Peyer's patch (tissue), 4 donors: Measurements from ENCODE around the gene LIF. TPM values are rescaled to one million over a fixed set of nuclear protein-coding genes. Genes with fewer than 3 reads are reported as not detected.
A peak's percentile ranks its signal among the peaks of the same experiment; 100 is the strongest.

Experiments
- DNase-seq, 3 donors: peaks; one replicate each; pipeline ENCODE4 v3.0.0-alpha.2; 2017 to 2019
- H3K27ac ChIP-seq, 4 donors: fragments of 200-600 bp; sonication (generic); one replicate each; pipeline ENCODE4 v1.5.1; 2016 to 2019
- H3K27me3 ChIP-seq, 2 donors: fragments of 200-600 bp; sonication (generic); one replicate each; pipeline ENCODE4 v1.5.1; 2019
- H3K36me3 ChIP-seq, 3 donors: fragments of 200-600 bp; sonication (generic); one replicate each; pipeline ENCODE4 v1.5.1; 2016 to 2019
- H3K4me1 ChIP-seq, 4 donors: fragments of 200-600 bp; sonication (generic); one replicate each; pipeline ENCODE4 v1.5.1; 2016 to 2019
- H3K4me3 ChIP-seq, 4 donors: fragments of 200-600 bp; sonication (generic); 1 replicate in 3 of 4; 2 replicates in 1 of 4; pipeline ENCODE4 v1.5.1; 2016 to 2019; ENCODE audit warnings: mild to moderate bottlenecking in 1 of 4
- H3K9me3 ChIP-seq, 4 donors: fragments of 200-600 bp; sonication (generic); one replicate each; pipeline ENCODE4 v1.5.1; 2016 to 2019; ENCODE audit warnings: mild to moderate bottlenecking in 1 of 4
- CTCF ChIP-seq, 6 experiments: fragments of 450-650 bp in 4 of 6; fragments of 200-600 bp in 2 of 6; sonication (generic) in 1 of 6; IDR thresholded peaks; one replicate each; pipeline ENCODE4 v1.5.1; 2017 to 2019; ENCODE audit warnings: antibody characterized with exemption in 6 of 6, mild to moderate bottlenecking in 3 of 6, moderate library complexity in 1 of 6
- POLR2A ChIP-seq, 2 donors: fragments of 450-650 bp; IDR thresholded peaks; one replicate each; pipeline ENCODE4 v1.5.1; 2017; ENCODE audit warnings: antibody characterized with exemption in 2 of 2, mild to moderate bottlenecking in 2 of 2, moderate library complexity in 2 of 2
- total RNA-seq, 4 donors: library from RNA; depleted of rRNA; stranded (reverse); fragments of >200 nt; gene quantifications; one replicate each; pipeline ENCODE4 v1.1.0, GENCODE V29; 2016

Gene LIF
- total RNA-seq, 4 donors from 2014 or later: 7.4 to 19.3 (median 10.6) TPM

GRCh38 chr22:30247974-30248373 is 1.4 kb upstream of the LIF start:
- Histone ChIP-seq H3K9me3 (no peaks in the 10 kb centered on the region), H3K4me3 (peak overlapping the region in 1 of 4 donors; percentile 62), H3K4me1 (peaks cover 2 to 50% (median 5%) of the 10 kb centered on the region in 4 donors), H3K36me3 (no peaks in the 10 kb centered on the region), H3K27me3 (no peaks in the 10 kb centered on the region), H3K27ac (peak overlapping the region in 3 of 4 donors; percentile 63 to 75 (median 72))
- DNase-seq: no peak
- TF ChIP-seq CTCF (IDR thresholded peaks at IDR 0.05) (no peak), POLR2A (IDR thresholded peaks at IDR 0.05) (no peak)

GRCh38 chr22:30247561-30247960 is 1.0 kb upstream of the LIF start:
- no peak for DNase-seq
- Histone ChIP-seq H3K4me3 (peak overlapping the region in 2 of 4 donors; percentile 62), H3K27ac (peak overlapping the region in 3 of 4 donors; percentile 63 to 75 (median 72)), H3K9me3 (no peaks in the 10 kb centered on the region), H3K4me1 (peaks cover 2 to 46% (median 5%) of the 10 kb centered on the region in 4 donors), H3K36me3 (no peaks in the 10 kb centered on the region), H3K27me3 (no peaks in the 10 kb centered on the region)
- TF ChIP-seq CTCF (IDR thresholded peaks at IDR 0.05) (no peak), POLR2A (IDR thresholded peaks at IDR 0.05) (no peak)

GRCh38 chr22:30246814-30247376 is 336 bp upstream of the LIF start:
- Histone ChIP-seq H3K4me3 (peak overlapping the region; percentile 38 to 62 (median 50)), H3K9me3 (no peaks in the 10 kb centered on the region), H3K27me3 (no peaks in the 10 kb centered on the region), H3K4me1 (peaks cover 2 to 39% (median 5%) of the 10 kb centered on the region in 4 donors), H3K36me3 (peaks cover 0 to 4% (median 0%) of the 10 kb centered on the region in 3 donors), H3K27ac (peak overlapping the region; percentile 27 to 75 (median 68))
- DNase-seq: peak in 2 of 3 donors; percentile 83 to 86
- peak in 1 of 6 experiments; percentile 33 for TF ChIP-seq CTCF (IDR thresholded peaks at IDR 0.05)
- TF ChIP-seq POLR2A (IDR thresholded peaks at IDR 0.05): no peak

GRCh38 chr22:30245181-30245984 is 1.2 kb downstream of the LIF start:
- Histone ChIP-seq H3K4me1 (peaks cover 2 to 38% (median 5%) of the 10 kb centered on the region in 4 donors), H3K9me3 (no peaks in the 10 kb centered on the region), H3K4me3 (peak overlapping the region; percentile 38 to 62 (median 50)), H3K27ac (peak overlapping the region; percentile 27 to 72 (median 56)), H3K36me3 (peaks cover 0 to 7% (median 0%) of the 10 kb centered on the region in 3 donors), H3K27me3 (no peaks in the 10 kb centered on the region)
- DNase-seq: no peak
- TF ChIP-seq POLR2A (IDR thresholded peaks at IDR 0.05) (no peak), CTCF (IDR thresholded peaks at IDR 0.05) (no peak)

DNA sequence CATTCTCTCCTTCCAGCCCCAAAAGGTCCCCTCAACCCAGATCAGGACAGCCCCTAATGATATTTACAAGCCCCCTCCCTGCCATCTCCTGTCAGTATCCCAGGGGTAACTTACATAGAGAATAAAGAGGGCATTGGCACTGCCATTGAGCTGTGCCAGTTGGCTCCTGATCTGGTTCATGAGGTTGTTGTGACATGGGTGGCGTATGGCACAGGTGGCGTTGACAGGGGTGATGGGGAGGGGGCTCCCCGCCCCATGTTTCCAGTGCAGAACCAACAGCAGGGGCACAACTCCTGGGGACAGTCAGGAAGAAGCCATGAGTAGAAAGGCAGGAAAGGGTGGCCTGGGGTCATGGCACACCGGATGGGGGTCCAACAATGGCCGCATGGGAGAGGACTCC is 1.9 kb downstream of the LIF start:
- Histone ChIP-seq H3K27ac (no peak overlapping the region), H3K27me3 (no peaks in the 10 kb centered on the region), H3K9me3 (no peaks in the 10 kb centered on the region), H3K36me3 (peaks cover 0 to 7% (median 0%) of the 10 kb centered on the region in 3 donors), H3K4me1 (peaks cover 2 to 36% (median 5%) of the 10 kb centered on the region in 4 donors), H3K4me3 (no peak overlapping the region)
- DNase-seq: no peak
- TF ChIP-seq POLR2A (IDR thresholded peaks at IDR 0.05) (no peak), CTCF (IDR thresholded peaks at IDR 0.05) (no peak)
